ENCODE data around the gene TOM1.

The TOM1 gene

DNA sequence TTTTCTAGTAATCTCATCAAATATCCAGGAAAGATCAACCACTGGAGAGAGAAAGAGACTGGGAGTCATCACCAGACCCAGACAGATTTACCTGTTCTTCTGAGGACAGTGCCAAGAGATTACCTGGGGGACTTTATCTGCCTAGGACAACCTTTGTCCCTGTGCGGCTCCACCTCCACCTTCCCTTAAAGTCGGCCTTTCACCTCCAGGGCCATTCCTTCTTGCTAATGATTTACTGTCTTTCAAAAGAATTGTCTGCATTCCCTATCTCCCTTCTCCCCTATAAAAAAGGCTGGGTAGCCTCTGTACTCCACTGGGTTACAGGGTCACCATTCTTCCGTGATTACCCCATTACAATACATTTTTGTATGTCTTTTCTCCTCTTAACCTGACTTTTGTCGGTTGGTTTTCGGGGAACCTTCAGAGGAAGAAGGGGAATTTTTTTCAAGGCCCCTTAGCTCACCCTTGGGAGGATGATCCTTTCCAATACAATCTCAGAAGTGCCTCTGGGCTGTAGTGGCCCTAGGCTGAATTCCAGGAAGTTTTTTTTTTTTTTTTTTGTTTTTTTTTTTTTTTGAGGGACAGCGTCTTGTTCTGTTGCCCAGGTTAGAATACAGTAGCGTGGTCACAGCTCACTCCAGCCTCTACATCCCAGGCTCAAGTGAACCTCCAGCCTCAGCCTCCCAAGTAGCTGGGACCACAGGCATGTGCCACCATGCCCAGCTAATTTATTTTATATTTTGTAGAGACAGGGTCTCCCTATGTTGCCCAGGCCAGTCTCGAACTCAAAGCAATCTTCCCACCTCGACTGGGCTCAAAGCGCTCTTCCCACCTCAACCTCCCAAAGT is 79.7 kb downstream of the TOM1 start:
- no peak overlapping the region for H2AFZ ChIP-seq (ENCODE audit: low read length)
- no peaks in the 10 kb centered on the region for H3K27me3 ChIP-seq (ENCODE audit: insufficient read depth, low read length, poor library complexity, severe bottlenecking)
- H3K9ac ChIP-seq (ENCODE audit: low read depth, low read length, poor library complexity, severe bottlenecking), result no peak overlapping the region
- no peaks in the 10 kb centered on the region for H3K9me2 ChIP-seq (replicated peaks; ENCODE audit: low read depth, low read length)
- peaks cover 22% of the 10 kb centered on the region for H3K4me1 ChIP-seq (ENCODE audit: insufficient read depth, low read length, poor library complexity, severe bottlenecking)
- no peaks in the 10 kb centered on the region for H3K36me3 ChIP-seq (ENCODE audit: insufficient read depth, low read length)
- H4K20me1 ChIP-seq (ENCODE audit: insufficient read depth, low read length, poor library complexity, severe bottlenecking), result no peaks in the 10 kb centered on the region
- TF ChIP-seq, protein P1, sequence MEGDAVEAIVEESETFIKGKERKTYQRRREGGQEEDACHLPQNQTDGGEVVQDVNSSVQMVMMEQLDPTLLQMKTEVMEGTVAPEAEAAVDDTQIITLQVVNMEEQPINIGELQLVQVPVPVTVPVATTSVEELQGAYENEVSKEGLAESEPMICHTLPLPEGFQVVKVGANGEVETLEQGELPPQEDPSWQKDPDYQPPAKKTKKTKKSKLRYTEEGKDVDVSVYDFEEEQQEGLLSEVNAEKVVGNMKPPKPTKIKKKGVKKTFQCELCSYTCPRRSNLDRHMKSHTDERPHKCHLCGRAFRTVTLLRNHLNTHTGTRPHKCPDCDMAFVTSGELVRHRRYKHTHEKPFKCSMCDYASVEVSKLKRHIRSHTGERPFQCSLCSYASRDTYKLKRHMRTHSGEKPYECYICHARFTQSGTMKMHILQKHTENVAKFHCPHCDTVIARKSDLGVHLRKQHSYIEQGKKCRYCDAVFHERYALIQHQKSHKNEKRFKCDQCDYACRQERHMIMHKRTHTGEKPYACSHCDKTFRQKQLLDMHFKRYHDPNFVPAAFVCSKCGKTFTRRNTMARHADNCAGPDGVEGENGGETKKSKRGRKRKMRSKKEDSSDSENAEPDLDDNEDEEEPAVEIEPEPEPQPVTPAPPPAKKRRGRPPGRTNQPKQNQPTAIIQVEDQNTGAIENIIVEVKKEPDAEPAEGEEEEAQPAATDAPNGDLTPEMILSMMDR (conservative IDR thresholded peaks at IDR 0.05; ENCODE audit: low read length), result no peak
- no peak for TF ChIP-seq EZH2phosphoT487 (IDR thresholded peaks at IDR 0.05; ENCODE audit: borderline replicate concordance)
- H3K4me3 ChIP-seq (ENCODE audit: low read length, poor library complexity, severe bottlenecking), result no peak overlapping the region
- no peaks in the 10 kb centered on the region for H3K9me3 ChIP-seq (ENCODE audit: insufficient read depth, low read depth, low read length)
- H3K4me2 ChIP-seq (ENCODE audit: low read depth, low read length, poor library complexity, severe bottlenecking), result no peak overlapping the region
- no peaks in the 10 kb centered on the region for H3F3A ChIP-seq (ENCODE audit: low read depth)
- no peaks in the 10 kb centered on the region for H3K79me2 ChIP-seq (ENCODE audit: insufficient read depth, low read length)

- H3K4me3 ChIP-seq (ENCODE audit: low read length, poor library complexity, severe bottlenecking), result no peak overlapping the region
- H3K27me3 ChIP-seq (ENCODE audit: insufficient read depth, low read length, poor library complexity, severe bottlenecking), result no peaks in the 10 kb centered on the region
- H3K79me2 ChIP-seq (ENCODE audit: insufficient read depth, low read length), result no peaks in the 10 kb centered on the region
- H3K36me3 ChIP-seq (ENCODE audit: insufficient read depth, low read length), result no peaks in the 10 kb centered on the region
- H3K9ac ChIP-seq (ENCODE audit: low read depth, low read length, poor library complexity, severe bottlenecking), result no peak overlapping the region
- no peak for TF ChIP-seq EZH2phosphoT487 (IDR thresholded peaks at IDR 0.05; ENCODE audit: borderline replicate concordance)
- TF ChIP-seq, protein P1 (conservative IDR thresholded peaks at IDR 0.05; ENCODE audit: low read length), result no peak
- no peak overlapping the region for H2AFZ ChIP-seq (ENCODE audit: low read length)
- H3K9me2 ChIP-seq (replicated peaks; ENCODE audit: low read depth, low read length), result no peaks in the 10 kb centered on the region
- no peaks in the 10 kb centered on the region for H4K20me1 ChIP-seq (ENCODE audit: insufficient read depth, low read length, poor library complexity, severe bottlenecking)
- H3F3A ChIP-seq (ENCODE audit: low read depth), result no peaks in the 10 kb centered on the region
- H3K4me2 ChIP-seq (ENCODE audit: low read depth, low read length, poor library complexity, severe bottlenecking), result no peak overlapping the region
- H3K4me1 ChIP-seq (ENCODE audit: insufficient read depth, low read length, poor library complexity, severe bottlenecking), result peaks cover 22% of the 10 kb centered on the region
- H3K9me3 ChIP-seq (ENCODE audit: insufficient read depth, low read depth, low read length), result no peaks in the 10 kb centered on the region
Measured at GRCh38 chr22:35380013-35380412, 80.3 kb downstream of the TOM1 start.

DNA sequence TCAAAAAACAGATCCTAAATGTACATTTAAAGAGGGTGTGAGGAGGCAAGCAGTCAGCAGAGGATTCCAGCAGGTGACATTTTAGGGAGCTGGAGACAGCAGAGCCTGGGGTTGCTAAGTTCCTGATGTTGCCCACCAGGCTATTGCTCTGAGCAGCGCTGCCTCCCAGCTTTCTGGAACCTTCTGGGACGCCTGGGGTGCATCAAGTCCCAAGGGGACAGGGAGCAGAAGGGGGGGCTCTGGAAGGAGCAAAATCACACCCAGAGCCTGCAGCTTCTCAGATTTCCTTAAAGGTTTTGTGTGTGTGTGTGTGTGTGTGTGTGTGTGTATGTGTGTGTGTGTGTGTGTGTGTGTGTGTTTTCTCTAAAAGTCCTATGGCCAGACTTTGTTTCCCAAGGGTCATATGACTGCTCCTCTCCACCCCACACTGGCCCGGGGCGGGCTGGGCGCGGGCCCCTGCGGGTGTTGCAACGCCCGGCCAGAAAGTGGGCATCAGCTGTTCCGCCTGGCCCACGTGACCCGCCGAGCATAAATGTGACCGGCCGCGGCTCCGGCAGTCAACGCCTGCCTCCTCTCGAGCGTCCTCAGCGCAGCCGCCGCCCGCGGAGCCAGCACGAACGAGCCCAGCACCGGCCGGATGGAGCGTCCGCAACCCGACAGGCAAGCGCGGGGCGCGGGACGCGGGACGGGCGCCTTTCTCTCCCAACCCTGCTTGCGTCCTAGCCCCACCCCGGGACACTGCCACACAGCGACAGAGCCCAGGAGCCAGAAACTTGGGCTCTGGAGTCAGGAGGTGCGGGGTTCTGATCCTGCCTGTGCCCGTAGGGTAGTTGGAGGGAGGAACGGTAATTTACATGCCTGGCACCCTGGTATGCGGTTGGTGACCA is 81.1 kb downstream of the TOM1 start, which contains the start of gene HMOX1:
TSS of gene HMOX1 (plus strand) at position 560 of the 887 bp plus-strand sequence. CDS start at position 638, 78 bp downstream.
- H3K4me2 ChIP-seq (ENCODE audit: low read depth, low read length, poor library complexity, severe bottlenecking), result peak within 1 kb of the TSS; percentile 74
- no peaks in the 10 kb centered on the region for H3K9me3 ChIP-seq (ENCODE audit: insufficient read depth, low read depth, low read length)
- H3K36me3 ChIP-seq (ENCODE audit: insufficient read depth, low read length), result no peaks in the 10 kb centered on the region
- no peaks in the 10 kb centered on the region for H3K27me3 ChIP-seq (ENCODE audit: insufficient read depth, low read length, poor library complexity, severe bottlenecking)
- H4K20me1 ChIP-seq (ENCODE audit: insufficient read depth, low read length, poor library complexity, severe bottlenecking), result no peaks in the 10 kb centered on the region
- H3K4me3 ChIP-seq (ENCODE audit: low read length, poor library complexity, severe bottlenecking), result peak within 1 kb of the TSS; percentile 65
- no peaks in the 10 kb centered on the region for H3K9me2 ChIP-seq (replicated peaks; ENCODE audit: low read depth, low read length)
- H3K79me2 ChIP-seq (ENCODE audit: insufficient read depth, low read length), result no peaks in the 10 kb centered on the region
- H3F3A ChIP-seq (ENCODE audit: low read depth), result no peaks in the 10 kb centered on the region
- TF ChIP-seq, protein P1 (conservative IDR thresholded peaks at IDR 0.05; ENCODE audit: low read length), result no peak
- no peak for TF ChIP-seq EZH2phosphoT487 (IDR thresholded peaks at IDR 0.05; ENCODE audit: borderline replicate concordance)
- peaks cover 19% of the 10 kb centered on the region for H3K4me1 ChIP-seq (ENCODE audit: insufficient read depth, low read length, poor library complexity, severe bottlenecking)
- H2AFZ ChIP-seq (ENCODE audit: low read length), result peak within 1 kb of the TSS; percentile 83
- H3K9ac ChIP-seq (ENCODE audit: low read depth, low read length, poor library complexity, severe bottlenecking), result peak within 1 kb of the TSS; percentile 64
